ENCODE results near the gene LHX8.

DNA sequence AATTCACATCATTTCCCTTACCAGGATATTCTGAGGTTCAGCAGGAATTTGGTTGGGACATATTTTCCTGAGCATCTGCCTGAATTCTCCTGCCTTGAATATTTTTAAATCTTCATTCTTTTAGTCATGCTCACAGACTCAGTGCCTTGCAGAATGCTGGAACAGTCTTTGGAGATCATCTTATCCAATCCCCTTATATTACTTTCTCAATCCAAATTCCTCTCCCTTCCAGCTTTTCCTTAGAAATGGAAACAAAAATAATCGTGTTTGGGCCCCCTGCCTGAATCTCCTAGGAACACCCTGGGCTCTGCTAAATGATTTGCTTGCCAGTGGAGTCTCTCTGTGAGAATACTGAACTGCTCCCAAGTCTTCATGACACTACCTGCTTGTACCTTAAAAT lies 38.4 kb downstream of the LHX8 start:
- TF ChIP-seq ZNF274 (IDR thresholded peaks at IDR 0.05; ENCODE audit: borderline replicate concordance, low read depth, low read length) (no peak), POLR2AphosphoS5 (IDR thresholded peaks at IDR 0.05; ENCODE audit: control insufficient read depth, insufficient read depth, low read depth, low read length) (no peak), TAF7 (tag; IDR thresholded peaks at IDR 0.05) (no peak), SNRNP70 (optimal IDR thresholded peaks at IDR 0.05; ENCODE audit: low read depth, low read length) (no peak), ADNP (tag; IDR thresholded peaks at IDR 0.05) (no peak)
- TF ChIP-seq, protein P1, sequence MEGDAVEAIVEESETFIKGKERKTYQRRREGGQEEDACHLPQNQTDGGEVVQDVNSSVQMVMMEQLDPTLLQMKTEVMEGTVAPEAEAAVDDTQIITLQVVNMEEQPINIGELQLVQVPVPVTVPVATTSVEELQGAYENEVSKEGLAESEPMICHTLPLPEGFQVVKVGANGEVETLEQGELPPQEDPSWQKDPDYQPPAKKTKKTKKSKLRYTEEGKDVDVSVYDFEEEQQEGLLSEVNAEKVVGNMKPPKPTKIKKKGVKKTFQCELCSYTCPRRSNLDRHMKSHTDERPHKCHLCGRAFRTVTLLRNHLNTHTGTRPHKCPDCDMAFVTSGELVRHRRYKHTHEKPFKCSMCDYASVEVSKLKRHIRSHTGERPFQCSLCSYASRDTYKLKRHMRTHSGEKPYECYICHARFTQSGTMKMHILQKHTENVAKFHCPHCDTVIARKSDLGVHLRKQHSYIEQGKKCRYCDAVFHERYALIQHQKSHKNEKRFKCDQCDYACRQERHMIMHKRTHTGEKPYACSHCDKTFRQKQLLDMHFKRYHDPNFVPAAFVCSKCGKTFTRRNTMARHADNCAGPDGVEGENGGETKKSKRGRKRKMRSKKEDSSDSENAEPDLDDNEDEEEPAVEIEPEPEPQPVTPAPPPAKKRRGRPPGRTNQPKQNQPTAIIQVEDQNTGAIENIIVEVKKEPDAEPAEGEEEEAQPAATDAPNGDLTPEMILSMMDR (IDR thresholded peaks at IDR 0.05 in 2 of 3, conservative IDR thresholded peaks at IDR 0.05 in 1 of 3; ENCODE audit: insufficient read depth in 2 of 3, low read depth in 1 of 3, low read length in 3 of 3), result no peak
- TF ChIP-seq, protein P2, sequence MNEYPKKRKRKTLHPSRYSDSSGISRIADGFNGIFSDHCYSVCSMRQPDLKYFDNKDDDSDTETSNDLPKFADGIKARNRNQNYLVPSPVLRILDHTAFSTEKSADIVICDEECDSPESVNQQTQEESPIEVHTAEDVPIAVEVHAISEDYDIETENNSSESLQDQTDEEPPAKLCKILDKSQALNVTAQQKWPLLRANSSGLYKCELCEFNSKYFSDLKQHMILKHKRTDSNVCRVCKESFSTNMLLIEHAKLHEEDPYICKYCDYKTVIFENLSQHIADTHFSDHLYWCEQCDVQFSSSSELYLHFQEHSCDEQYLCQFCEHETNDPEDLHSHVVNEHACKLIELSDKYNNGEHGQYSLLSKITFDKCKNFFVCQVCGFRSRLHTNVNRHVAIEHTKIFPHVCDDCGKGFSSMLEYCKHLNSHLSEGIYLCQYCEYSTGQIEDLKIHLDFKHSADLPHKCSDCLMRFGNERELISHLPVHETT (CRISPR knock-in tag; conservative IDR thresholded peaks at IDR 0.05 in 1 of 2, IDR thresholded peaks at IDR 0.05 in 1 of 2), result no peak
- TF ChIP-seq, protein P3, sequence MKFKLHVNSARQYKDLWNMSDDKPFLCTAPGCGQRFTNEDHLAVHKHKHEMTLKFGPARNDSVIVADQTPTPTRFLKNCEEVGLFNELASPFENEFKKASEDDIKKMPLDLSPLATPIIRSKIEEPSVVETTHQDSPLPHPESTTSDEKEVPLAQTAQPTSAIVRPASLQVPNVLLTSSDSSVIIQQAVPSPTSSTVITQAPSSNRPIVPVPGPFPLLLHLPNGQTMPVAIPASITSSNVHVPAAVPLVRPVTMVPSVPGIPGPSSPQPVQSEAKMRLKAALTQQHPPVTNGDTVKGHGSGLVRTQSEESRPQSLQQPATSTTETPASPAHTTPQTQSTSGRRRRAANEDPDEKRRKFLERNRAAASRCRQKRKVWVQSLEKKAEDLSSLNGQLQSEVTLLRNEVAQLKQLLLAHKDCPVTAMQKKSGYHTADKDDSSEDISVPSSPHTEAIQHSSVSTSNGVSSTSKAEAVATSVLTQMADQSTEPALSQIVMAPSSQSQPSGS (CRISPR knock-in tag; IDR thresholded peaks at IDR 0.05), result no peak
- TF ChIP-seq, protein P4, sequence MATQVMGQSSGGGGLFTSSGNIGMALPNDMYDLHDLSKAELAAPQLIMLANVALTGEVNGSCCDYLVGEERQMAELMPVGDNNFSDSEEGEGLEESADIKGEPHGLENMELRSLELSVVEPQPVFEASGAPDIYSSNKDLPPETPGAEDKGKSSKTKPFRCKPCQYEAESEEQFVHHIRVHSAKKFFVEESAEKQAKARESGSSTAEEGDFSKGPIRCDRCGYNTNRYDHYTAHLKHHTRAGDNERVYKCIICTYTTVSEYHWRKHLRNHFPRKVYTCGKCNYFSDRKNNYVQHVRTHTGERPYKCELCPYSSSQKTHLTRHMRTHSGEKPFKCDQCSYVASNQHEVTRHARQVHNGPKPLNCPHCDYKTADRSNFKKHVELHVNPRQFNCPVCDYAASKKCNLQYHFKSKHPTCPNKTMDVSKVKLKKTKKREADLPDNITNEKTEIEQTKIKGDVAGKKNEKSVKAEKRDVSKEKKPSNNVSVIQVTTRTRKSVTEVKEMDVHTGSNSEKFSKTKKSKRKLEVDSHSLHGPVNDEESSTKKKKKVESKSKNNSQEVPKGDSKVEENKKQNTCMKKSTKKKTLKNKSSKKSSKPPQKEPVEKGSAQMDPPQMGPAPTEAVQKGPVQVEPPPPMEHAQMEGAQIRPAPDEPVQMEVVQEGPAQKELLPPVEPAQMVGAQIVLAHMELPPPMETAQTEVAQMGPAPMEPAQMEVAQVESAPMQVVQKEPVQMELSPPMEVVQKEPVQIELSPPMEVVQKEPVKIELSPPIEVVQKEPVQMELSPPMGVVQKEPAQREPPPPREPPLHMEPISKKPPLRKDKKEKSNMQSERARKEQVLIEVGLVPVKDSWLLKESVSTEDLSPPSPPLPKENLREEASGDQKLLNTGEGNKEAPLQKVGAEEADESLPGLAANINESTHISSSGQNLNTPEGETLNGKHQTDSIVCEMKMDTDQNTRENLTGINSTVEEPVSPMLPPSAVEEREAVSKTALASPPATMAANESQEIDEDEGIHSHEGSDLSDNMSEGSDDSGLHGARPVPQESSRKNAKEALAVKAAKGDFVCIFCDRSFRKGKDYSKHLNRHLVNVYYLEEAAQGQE (IDR thresholded peaks at IDR 0.05; ENCODE audit: borderline replicate concordance), result no peak
- TF ChIP-seq, protein P4 (CRISPR knock-in tag; IDR thresholded peaks at IDR 0.05; ENCODE audit: low read depth), result no peak
